Stimulated activated naive CD8-positive, alpha-beta T cell treated with anti-CD3 and anti-CD28 coated beads, Interleukin-15, Interleukin-2, amounts not matched to agents 100 ng/mL and 50 ng/mL, for 24 hours (primary cell): ENCODE data around the gene MDFIC2.
"Not testable (repeated sequence)": the region's sequence is repeated elsewhere in the genome, so short reads cannot be mapped to it uniquely, and the experiment has no call there.

Experiments
- H3K27ac Mint-ChIP-seq: one replicate; pipeline ENCODE4 v1.8.0; 2021; ENCODE audit warnings: mild to moderate bottlenecking, mixed read lengths
- H3K27me3 Mint-ChIP-seq: one replicate; pipeline ENCODE4 v1.8.0; 2021; ENCODE audit warnings: mixed read lengths
- H3K36me3 Mint-ChIP-seq: one replicate; pipeline ENCODE4 v1.8.0; 2021; ENCODE audit warnings: low read depth, mixed read lengths
- H3K4me1 Mint-ChIP-seq: one replicate; pipeline ENCODE4 v1.8.0; 2021; ENCODE audit warnings: low read depth, mixed read lengths
- H3K4me3 Mint-ChIP-seq: one replicate; pipeline ENCODE4 v1.8.0; 2021; ENCODE audit warnings: mild to moderate bottlenecking, mixed read lengths
- H3K9me3 Mint-ChIP-seq: one replicate; pipeline ENCODE4 v1.8.0; 2021; ENCODE audit warnings: mixed read lengths

MDFIC2 gene

DNA sequence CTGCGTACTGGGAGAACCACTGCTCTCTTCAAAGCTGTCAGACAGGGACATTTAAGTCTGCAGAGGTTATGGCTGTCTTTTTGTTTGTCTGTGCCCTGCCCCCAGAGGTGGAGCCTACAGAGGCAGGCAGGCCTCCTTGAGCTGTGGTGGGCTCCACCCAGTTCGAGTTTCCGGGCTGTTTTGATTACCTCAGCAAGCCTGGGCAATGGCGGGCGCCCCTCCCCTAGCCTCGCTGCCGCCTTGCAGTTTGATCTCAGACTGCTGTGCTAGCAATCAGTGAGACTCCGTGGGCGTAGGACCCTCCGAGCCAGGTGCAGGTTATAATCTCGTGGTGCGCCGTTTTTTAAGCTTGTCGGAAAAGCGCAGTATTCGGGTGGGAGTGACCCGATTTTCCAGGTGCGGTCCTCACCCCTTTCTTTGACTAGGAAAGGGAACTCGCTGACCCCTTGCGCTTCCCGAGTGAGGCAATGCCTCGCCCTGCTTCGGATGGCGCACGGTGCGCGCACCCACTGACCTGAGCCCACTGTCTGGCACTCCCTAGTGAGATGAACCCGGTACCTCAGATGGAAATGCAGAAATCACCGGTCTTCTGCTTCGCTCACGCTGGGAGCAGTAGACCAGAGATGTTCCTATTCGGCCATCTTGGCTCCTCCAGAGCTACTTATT lies 21.9 kb downstream of the MDFIC2 start:
- not testable (repeated sequence) for H3K27ac Mint-ChIP-seq, H3K36me3 Mint-ChIP-seq, H3K9me3 Mint-ChIP-seq, H3K4me1 Mint-ChIP-seq, H3K4me3 Mint-ChIP-seq, H3K27me3 Mint-ChIP-seq

DNA sequence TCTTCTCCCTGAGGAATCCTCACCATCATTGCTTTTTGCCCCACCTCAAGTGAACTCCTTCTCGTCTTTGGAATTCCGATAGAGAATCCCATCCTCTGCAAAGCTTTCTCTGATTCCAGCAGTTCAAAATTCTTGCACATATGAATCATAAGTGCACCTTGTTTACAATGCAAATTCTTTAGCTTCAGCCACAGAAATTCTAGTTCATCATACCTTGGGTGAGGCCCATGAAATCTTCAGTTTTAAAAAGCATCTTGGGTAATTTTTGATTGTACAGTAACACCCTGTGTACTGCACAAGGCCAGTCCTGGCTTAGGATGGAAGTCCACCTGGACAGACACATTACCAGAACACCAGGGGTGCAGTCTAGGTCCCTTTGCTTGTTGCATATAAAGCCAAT lies 30.8 kb downstream of the MDFIC2 start:
- Mint-ChIP-seq H3K27ac (no peak overlapping the region), H3K36me3 (no peaks in the 10 kb centered on the region), H3K9me3 (peaks cover 8% of the 10 kb centered on the region), H3K4me1 (no peaks in the 10 kb centered on the region), H3K4me3 (no peak overlapping the region), H3K27me3 (peaks cover 13% of the 10 kb centered on the region)

DNA sequence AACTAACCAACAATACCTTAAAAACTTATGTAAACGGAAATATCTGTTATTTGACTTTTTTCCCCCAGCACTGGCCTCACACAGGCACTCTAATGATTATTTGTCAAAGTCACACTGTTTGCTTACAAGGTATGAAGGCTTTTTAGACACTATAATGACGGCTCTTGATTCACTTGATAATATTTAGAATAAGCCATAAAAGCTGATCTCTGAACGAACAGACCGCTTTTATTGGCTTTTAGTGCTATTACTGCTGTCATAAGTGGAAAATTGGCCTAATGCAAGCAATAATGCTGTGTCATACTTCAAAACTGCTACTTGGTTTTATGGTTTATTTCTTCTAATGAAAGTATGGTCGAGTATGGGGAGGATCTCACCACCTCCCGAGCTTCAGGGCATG lies 35.1 kb downstream of the MDFIC2 start:
- Mint-ChIP-seq H3K9me3 (no peaks in the 10 kb centered on the region), H3K4me1 (no peaks in the 10 kb centered on the region), H3K36me3 (no peaks in the 10 kb centered on the region), H3K27ac (no peak overlapping the region), H3K27me3 (peaks cover 13% of the 10 kb centered on the region), H3K4me3 (no peak overlapping the region)

DNA sequence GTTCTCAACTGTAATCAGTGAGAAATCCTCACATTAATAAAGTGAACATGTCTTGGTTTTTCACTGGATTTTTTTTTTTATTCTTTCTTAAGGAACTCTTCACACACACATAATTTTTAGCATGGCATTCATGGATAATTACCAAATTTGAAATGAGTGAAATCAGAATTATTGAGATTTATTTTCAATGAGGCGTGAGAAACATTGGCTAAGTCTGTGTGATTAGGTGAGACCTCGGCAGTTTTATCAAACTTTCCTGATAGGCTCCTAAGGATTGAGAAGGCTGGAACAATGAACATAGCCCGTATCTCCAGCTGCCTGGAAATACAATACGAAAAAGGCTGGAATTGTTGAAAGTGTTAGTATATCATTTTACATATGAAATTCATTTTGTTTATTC lies 35.5 kb downstream of the MDFIC2 start:
- Mint-ChIP-seq H3K4me1 (no peaks in the 10 kb centered on the region), H3K27ac (no peak overlapping the region), H3K27me3 (peaks cover 13% of the 10 kb centered on the region), H3K9me3 (no peaks in the 10 kb centered on the region), H3K36me3 (no peaks in the 10 kb centered on the region), H3K4me3 (no peak overlapping the region)

DNA sequence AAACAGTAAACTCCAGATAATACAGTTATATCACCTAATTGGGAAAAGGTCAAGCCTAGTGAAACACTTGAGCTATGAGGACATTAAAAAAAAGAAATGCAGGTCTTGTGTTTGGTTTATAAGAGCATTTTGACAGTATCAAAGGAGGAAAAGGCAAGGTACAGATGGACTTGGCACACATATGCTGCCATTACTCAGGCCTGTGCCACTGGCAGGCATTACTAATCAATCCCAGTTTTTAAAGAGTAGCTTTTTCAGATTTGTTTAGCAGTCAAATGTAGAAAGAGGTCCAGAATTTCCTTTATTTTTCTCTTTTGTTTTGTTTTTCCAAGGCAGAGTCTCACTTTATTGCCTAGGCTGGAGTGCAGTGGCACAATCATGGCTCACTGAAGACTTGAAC lies 38.9 kb downstream of the MDFIC2 start:
- no peaks in the 10 kb centered on the region for H3K4me1 Mint-ChIP-seq
- no peak overlapping the region for H3K27ac Mint-ChIP-seq
- H3K36me3 Mint-ChIP-seq: no peaks in the 10 kb centered on the region
- no peaks in the 10 kb centered on the region for H3K27me3 Mint-ChIP-seq
- no peak overlapping the region for H3K4me3 Mint-ChIP-seq
- no peaks in the 10 kb centered on the region for H3K9me3 Mint-ChIP-seq

DNA sequence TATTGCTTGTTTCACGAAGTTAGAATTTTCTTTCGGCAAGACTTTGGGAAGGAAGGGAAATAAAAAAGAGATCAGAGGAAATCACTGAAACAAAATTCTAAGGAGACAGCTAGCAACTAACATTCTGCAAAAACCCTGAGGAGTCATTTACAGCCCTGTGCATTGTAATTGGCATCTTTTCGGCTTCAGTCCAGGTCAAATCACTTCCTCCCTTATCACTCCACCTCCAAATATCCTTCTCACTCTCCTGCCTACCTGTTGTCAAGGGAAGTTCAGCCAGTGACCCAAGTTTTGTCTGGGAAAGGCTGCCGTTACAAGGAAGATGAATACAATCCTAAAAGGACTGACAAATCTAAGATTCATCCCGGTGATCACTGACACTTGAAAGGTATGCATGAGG lies 39.6 kb downstream of the MDFIC2 start:
- no peak overlapping the region for H3K4me3 Mint-ChIP-seq
- H3K4me1 Mint-ChIP-seq: no peaks in the 10 kb centered on the region

DNA sequence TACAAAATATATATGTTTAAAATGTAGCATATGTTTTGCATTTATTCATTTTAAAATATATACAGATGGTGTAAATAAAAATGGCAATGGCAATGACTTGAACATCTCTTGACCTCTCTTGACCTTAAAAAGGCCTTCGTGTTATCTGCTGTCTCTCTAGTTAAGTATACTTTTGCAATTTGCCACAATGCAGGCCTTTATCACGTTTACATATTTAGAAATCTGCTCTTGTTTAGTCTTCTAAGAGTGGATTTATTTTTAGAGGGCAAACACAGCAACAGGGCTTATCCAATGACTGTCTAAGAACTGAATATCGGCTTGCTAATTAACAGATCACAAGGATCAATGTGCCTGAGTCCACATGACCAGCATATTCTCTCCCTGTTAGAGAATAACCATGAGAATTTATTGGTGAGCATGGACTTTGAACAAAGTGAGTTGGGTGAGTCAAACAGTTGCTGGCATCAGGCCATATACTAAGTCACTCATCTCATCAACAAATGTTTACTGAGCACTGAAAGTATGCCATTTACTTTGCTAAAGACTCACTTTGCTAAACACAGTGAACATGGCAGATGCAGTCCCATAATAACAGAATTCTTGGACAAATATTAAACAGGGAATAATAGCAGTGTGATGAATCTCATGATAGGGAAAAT lies 48.2 kb downstream of the MDFIC2 start:
- Mint-ChIP-seq H3K4me1 (no peaks in the 10 kb centered on the region), H3K36me3 (no peaks in the 10 kb centered on the region), H3K27ac (no peak overlapping the region), H3K27me3 (no peaks in the 10 kb centered on the region), H3K4me3 (no peak overlapping the region), H3K9me3 (no peaks in the 10 kb centered on the region)

More for the DNA sequence above, 39.6 kb downstream of the MDFIC2 start:
- no peaks in the 10 kb centered on the region for H3K36me3 Mint-ChIP-seq
- no peak overlapping the region for H3K27ac Mint-ChIP-seq
- no peaks in the 10 kb centered on the region for H3K27me3 Mint-ChIP-seq
- no peaks in the 10 kb centered on the region for H3K9me3 Mint-ChIP-seq

DNA sequence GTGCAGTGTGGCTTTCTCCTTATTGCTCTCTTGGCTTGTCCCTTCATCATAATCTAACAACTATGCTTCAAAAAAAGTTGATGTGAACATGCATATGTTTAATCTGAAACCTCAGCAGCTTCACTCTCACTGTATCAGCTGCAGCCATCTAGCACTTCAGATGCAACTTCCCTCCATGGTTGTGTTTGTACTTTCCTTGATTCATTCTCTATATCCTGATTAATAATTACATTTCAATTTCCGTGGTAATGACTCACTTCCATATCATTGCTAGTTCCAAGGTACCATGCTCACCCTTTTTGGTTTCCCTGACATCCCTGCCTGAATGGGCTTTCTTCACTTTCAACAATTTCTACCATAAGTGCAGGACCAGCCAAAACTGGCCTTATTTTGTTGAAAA lies 51.2 kb downstream of the MDFIC2 start:
- Mint-ChIP-seq H3K27ac (no peak overlapping the region), H3K27me3 (no peaks in the 10 kb centered on the region), H3K36me3 (no peaks in the 10 kb centered on the region), H3K4me3 (no peak overlapping the region), H3K9me3 (no peaks in the 10 kb centered on the region), H3K4me1 (no peaks in the 10 kb centered on the region)

DNA sequence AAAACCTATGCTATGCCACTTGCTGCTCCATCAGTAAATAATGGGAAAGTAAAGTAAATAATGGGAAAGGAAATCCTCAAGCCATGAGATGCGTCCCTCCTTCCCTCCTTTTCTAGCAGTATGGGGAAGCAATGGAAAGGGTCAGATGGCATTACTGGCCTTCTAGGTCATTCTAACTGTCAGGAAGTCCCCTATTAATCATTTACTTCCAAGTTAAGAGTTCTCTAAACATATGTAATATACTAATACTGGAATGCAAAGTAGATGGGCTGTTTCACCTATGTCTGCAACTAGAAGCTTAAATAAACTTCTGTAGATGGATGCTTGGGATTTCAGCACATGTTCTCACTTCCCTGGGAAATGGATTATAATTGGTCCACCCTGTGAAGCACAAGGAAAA lies 55.9 kb downstream of the MDFIC2 start:
- Mint-ChIP-seq H3K4me1 (no peaks in the 10 kb centered on the region), H3K27ac (no peak overlapping the region), H3K4me3 (no peak overlapping the region), H3K27me3 (peaks cover 2% of the 10 kb centered on the region), H3K36me3 (no peaks in the 10 kb centered on the region), H3K9me3 (no peaks in the 10 kb centered on the region)

DNA sequence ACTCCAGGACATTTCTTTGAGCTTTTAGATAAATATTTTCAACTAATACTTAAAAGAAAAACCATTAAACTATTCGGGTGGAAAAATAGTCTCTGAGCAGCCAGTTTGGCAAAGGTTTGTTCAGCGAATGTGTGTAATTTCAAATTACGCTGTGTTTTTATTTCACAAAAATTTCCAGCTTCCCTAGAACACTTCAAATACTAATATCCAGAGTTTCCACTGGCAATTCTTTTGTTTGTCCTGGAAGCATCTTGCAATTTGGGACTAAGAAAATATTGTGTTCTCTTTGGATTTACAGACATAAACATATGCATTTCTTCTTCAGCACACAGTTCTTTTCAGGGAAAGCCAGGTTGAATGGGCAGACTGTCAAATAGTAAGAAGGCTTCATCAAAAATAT lies 61.9 kb downstream of the MDFIC2 start:
- H3K36me3 Mint-ChIP-seq: no peaks in the 10 kb centered on the region
- H3K27me3 Mint-ChIP-seq: peaks cover 6% of the 10 kb centered on the region
- no peak overlapping the region for H3K4me3 Mint-ChIP-seq
- H3K27ac Mint-ChIP-seq: no peak overlapping the region
- peaks cover 3% of the 10 kb centered on the region for H3K9me3 Mint-ChIP-seq
- no peaks in the 10 kb centered on the region for H3K4me1 Mint-ChIP-seq

DNA sequence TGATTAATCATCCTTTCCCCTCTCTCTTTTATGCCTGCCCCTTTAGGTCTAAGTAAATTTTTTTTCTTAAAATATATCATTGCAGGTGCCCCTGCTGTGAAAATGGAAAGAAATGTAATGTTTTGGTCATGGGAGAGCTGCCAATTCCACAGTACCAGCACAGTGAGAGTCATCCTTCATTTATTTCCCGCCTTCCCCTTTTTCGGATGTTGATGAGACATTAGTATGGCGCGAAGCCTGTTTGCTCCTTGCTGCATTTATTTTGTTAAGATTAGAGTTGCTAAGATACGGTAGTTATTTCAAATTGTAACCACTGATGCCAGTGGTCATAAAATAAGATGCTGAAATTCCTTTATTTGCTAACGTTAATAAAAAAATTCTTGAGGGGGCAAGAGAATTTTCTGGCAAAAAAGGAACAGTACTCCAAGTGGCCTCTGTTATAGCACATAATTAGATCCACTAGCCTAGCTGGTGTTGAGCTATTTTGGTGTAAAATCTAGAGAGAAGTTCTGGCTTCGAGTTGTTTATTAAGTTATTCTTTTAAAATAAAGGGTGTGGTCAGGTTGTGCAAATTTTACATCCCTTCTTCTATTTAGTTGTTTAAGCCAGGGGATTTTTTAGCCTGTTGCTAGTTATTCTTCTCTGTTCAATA lies 62.8 kb downstream of the MDFIC2 start:
- no peaks in the 10 kb centered on the region for H3K4me1 Mint-ChIP-seq
- peaks cover 3% of the 10 kb centered on the region for H3K9me3 Mint-ChIP-seq
- H3K36me3 Mint-ChIP-seq: no peaks in the 10 kb centered on the region
- no peak overlapping the region for H3K27ac Mint-ChIP-seq
- H3K4me3 Mint-ChIP-seq: no peak overlapping the region
- peaks cover 6% of the 10 kb centered on the region for H3K27me3 Mint-ChIP-seq

DNA sequence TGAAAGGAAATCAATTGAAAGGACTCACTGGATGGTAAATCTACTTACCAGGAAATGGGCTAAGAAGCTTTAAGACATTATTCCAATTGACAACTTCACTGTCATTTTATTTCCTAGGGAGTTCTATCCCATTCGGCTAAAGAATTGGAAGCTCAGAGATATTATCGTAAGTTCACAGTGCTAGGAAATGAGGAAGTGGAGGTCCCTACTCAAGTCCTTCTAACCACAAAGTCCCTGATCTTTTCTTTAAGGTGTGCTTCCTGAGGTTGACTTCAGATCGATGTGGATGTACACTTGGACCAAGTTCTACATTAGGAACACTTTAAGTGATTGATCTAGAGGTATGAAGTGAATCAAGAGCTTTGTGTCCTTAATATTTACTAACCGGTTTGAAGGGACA lies 63.6 kb downstream of the MDFIC2 start:
- Mint-ChIP-seq H3K27me3 (peaks cover 6% of the 10 kb centered on the region), H3K4me3 (no peak overlapping the region), H3K4me1 (no peaks in the 10 kb centered on the region), H3K36me3 (no peaks in the 10 kb centered on the region), H3K9me3 (peaks cover 3% of the 10 kb centered on the region), H3K27ac (no peak overlapping the region)

DNA sequence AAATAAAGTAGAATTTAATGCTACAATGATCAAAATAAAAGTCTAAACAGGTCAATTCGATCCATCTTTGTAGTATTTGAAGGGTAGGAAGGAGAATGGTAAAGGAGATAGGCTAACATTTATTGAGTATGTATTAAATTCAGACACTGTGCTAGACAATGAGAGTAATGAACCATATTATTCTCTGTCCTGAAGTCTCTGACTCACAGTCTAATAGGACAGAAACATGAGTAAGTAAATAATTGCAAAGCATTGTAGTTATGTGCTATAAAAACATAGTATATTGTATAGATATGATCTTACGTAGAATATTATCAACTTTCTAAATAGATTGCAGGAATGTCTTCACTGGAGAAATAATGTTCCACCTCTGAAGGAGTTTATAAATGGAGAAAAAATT lies 64.5 kb downstream of the MDFIC2 start:
- Mint-ChIP-seq H3K4me1 (no peaks in the 10 kb centered on the region), H3K9me3 (peaks cover 3% of the 10 kb centered on the region), H3K27ac (no peak overlapping the region), H3K27me3 (peaks cover 6% of the 10 kb centered on the region), H3K36me3 (no peaks in the 10 kb centered on the region), H3K4me3 (no peak overlapping the region)

DNA sequence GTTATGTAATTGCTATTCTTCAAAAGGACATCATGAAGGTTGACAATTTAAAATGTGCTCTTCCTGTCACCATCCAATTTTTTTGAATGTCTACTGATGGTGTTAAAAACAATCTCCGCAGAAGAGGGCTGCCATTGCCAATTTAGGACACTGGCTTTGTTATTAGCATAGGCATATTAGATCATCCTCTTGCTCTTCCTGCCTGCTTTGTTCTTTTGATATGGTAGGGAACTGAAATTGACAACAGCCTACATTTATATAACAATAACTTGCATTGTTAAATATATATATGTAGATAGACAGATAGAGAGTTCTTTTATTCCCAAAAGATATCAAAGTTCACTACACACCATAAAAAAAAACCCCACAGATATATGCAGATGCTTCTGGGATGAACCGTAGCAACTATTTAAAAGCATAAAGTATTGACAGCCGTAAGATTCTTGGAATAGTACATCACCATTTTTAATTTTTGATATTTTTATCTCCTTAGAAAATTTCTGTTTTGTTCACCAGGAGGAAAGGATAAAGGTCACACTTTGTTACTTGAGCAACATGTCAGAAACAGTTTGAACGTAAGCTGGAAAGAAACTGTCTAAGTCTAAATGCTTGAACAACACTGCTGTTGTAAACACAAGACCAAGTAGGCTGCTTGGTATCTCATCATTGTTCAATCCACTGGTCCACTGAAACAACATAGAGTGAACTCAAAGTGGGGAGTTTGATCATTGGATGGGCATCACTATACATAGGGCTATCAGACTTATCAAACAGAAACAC lies 66.5 kb downstream of the MDFIC2 start:
- H3K36me3 Mint-ChIP-seq: no peaks in the 10 kb centered on the region
- H3K27me3 Mint-ChIP-seq: no peaks in the 10 kb centered on the region
- H3K27ac Mint-ChIP-seq: no peak overlapping the region
- H3K4me1 Mint-ChIP-seq: no peaks in the 10 kb centered on the region
- H3K4me3 Mint-ChIP-seq: no peak overlapping the region
- peaks cover 3% of the 10 kb centered on the region for H3K9me3 Mint-ChIP-seq

DNA sequence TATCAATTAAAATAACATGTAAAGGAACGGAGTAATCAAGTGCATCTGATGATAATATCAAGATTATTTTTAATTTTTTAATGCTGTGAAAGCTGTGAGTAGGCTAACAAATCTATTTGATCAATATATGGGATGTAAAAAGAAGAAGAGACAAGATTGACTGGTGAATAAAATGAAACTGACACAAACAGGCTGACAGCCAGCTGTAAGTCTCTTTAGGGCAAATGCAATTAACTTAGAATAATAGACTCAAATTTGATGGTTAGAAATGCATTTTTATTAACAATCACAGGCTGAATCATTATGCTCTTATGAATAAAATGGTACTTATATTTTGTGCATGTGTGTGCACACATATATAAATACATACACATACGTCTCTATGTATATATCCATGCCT lies 68.0 kb downstream of the MDFIC2 start:
- no peaks in the 10 kb centered on the region for H3K27me3 Mint-ChIP-seq
- H3K4me3 Mint-ChIP-seq: no peak overlapping the region
- H3K27ac Mint-ChIP-seq: no peak overlapping the region
- peaks cover 3% of the 10 kb centered on the region for H3K9me3 Mint-ChIP-seq
- H3K36me3 Mint-ChIP-seq: no peaks in the 10 kb centered on the region
- no peaks in the 10 kb centered on the region for H3K4me1 Mint-ChIP-seq
